ENCODE results near the gene HARBI1.

GRCh38 chr11:46642627-46643335 lies 25.8 kb upstream of the HARBI1 start:
- no peak for TF ChIP-seq CTCF (IDR thresholded peaks at IDR 0.05 in 2 of 3, conservative IDR thresholded peaks at IDR 0.05 in 1 of 3; ENCODE audit: control insufficient read depth in 2 of 3, extremely low read depth in 1 of 3, insufficient read depth in 1 of 3, low read depth in 3 of 3, low read length in 3 of 3)
- no peak for TF ChIP-seq SMC3 (IDR thresholded peaks at IDR 0.05; ENCODE audit: borderline replicate concordance, low read length)
